ENCODE results near the gene NPLOC4. TPM values are rescaled to one million over a fixed set of nuclear protein-coding genes. Genes with fewer than 3 reads are reported as not detected.

The NPLOC4 gene
- polyA plus RNA-seq, 1 experiment: 108 TPM

DNA sequence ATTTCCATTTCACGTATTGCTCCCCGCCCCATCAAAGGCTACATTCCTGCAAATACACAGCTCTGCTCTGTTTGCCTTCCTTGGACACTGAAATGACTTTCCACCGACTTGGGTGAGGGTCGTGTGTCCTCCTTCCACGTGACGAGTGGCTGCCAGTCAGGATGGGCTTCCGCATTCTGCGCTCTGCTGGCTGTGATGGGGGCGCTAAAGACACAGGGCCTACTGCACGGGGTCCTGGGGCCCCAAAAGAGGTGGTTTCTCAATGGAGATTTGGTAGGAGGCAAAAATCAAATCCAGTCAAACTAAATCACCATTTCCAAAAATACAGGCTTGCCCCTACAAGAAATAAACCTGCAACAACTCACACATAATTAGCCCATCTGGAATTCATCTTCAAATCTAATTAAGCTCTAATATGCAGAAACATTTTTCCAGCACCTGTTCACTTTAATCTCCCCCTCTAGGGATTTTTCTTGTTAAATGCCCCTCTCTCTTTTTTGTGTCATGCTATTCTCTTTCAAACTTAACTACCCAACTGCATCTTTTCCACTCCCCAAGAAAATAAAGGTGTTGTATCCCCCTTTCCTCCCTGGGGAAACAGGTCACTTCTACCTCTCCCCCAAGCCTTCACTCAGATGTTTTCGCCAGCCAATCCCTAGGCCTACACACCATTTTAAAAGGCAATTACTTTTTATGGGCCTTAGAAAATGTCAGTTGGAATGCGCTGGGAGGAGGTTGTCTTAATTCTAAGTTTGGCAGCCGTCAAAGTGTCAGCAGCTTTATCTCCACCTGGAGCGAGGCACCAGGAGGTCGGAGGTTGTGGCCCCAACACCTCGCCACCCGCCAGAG, 62.9 kb downstream of the NPLOC4 start:
- POLR2A ChIA-PET: no interaction called here
- TF ChIP-seq, protein P1, sequence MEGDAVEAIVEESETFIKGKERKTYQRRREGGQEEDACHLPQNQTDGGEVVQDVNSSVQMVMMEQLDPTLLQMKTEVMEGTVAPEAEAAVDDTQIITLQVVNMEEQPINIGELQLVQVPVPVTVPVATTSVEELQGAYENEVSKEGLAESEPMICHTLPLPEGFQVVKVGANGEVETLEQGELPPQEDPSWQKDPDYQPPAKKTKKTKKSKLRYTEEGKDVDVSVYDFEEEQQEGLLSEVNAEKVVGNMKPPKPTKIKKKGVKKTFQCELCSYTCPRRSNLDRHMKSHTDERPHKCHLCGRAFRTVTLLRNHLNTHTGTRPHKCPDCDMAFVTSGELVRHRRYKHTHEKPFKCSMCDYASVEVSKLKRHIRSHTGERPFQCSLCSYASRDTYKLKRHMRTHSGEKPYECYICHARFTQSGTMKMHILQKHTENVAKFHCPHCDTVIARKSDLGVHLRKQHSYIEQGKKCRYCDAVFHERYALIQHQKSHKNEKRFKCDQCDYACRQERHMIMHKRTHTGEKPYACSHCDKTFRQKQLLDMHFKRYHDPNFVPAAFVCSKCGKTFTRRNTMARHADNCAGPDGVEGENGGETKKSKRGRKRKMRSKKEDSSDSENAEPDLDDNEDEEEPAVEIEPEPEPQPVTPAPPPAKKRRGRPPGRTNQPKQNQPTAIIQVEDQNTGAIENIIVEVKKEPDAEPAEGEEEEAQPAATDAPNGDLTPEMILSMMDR (IDR thresholded peaks at IDR 0.05; ENCODE audit: insufficient read depth, low read depth, low read length): no peak
- CTCF ChIA-PET: interaction anchor here (0.6 to 1.3 kb wide), 3 partner anchors 27 to 158 kb away, joined by 3 to 4 read pairs (median 3); no protein-coding TSS in a partner anchor
- Histone ChIP-seq H3K4me3 (ENCODE audit: low read depth, low read length) (no peak overlapping the region), H3K27me3 (ENCODE audit: control insufficient read depth, insufficient read depth, low read length) (no peaks in the 10 kb centered on the region), H3K36me3 (ENCODE audit: control insufficient read depth, insufficient read depth, low read length) (peaks cover 21% of the 10 kb centered on the region)
- no peak for DNase-seq (ENCODE audit: low read depth)

DNA sequence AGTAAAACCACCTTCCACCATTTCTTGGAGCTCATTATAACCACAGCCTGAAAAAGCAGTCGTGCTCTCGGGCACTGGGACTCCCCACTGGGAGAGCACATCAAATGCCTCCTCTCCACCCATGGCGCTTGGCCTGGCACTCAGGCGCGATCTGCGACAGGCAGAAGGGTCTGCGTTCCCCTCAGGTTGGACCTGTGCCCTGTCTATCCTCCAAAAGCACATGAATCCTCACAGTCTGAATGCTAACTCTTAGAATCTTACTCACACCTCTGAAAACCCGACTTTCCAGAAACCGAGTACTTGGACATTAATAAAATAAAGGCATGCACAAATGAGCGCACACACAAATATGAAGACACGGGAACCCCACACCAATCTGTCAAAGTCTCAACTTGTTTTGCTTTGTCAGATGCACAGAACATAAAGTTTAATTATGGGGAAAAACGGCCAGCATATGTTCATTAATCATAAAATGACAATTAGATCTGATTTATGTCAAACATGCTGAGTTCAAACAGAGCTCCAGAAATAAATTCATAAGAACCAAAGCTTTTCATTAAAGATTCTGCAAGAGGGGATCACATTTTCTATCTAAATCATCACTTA, 64.2 kb downstream of the NPLOC4 start:
- ChIA-PET CTCF (interaction anchor here (1.3 kb wide), 2 partner anchors 29 to 54 kb away, joined by 3 to 4 read pairs; no protein-coding TSS in a partner anchor), POLR2A (no interaction called here)
- TF ChIP-seq, protein P1 (IDR thresholded peaks at IDR 0.05; ENCODE audit: insufficient read depth, low read depth, low read length): no peak
- Histone ChIP-seq H3K27me3 (ENCODE audit: control insufficient read depth, insufficient read depth, low read length) (no peaks in the 10 kb centered on the region), H3K4me3 (ENCODE audit: low read depth, low read length) (no peak overlapping the region), H3K36me3 (ENCODE audit: control insufficient read depth, insufficient read depth, low read length) (peaks cover 23% of the 10 kb centered on the region)
- no peak for DNase-seq (ENCODE audit: low read depth)

DNA sequence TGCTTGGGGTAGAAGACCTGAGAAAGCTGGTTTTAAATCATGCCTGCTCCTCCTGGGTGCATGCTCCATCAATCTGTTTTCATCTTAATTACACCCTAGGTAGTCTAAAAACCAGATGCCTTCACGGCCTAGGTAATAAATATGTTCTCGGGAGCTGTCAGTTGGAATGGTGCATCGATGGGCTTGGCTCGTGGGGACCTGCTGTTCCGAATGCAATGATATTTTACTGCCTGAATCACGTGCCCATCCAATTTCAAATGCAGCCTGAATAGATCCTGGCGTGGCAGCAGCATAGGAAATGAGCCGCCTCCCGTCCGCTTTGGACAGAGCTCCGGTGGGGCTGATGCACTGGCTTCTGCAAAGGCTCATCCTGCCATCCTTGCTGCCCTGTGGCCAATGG, 65.9 kb downstream of the NPLOC4 start:
- TF ChIP-seq, protein P1 (IDR thresholded peaks at IDR 0.05; ENCODE audit: insufficient read depth, low read depth, low read length): no peak
- H3K27me3 ChIP-seq (ENCODE audit: control insufficient read depth, insufficient read depth, low read length): no peaks in the 10 kb centered on the region
- no peak for DNase-seq (ENCODE audit: low read depth)
- no peak overlapping the region for H3K4me3 ChIP-seq (ENCODE audit: low read depth, low read length)
- peaks cover 23% of the 10 kb centered on the region for H3K36me3 ChIP-seq (ENCODE audit: control insufficient read depth, insufficient read depth, low read length)
- POLR2A ChIA-PET: no interaction called here
- CTCF ChIA-PET: no interaction called here

DNA sequence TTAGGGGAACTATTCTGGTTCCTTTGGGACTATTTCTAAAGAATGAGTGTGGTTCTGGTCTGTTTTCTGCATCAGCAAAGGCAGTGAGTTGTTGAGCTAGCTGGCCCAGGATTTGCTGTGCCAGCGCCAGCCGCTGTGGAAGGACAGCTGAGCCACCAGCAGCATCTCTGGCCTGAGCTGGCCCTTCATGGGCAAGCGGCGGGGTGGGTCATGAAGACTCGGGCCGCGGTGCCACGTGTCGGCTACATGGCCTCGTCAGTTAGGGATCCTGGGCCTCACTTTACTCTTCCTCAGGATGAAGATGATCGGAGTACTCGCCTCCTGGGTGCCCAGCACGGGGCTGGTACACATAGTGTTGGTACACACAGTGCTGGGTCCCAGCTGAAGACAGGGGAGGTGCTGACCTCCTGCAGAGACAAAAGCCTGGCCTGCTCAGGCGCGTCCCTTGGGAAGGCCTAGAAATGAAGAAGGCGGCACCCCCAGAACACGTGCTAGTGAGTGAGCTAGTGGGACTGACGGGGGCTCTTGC, 66.9 kb downstream of the NPLOC4 start:
- DNase-seq (ENCODE audit: low read depth): no peak
- POLR2A ChIA-PET: no interaction called here
- Histone ChIP-seq H3K4me3 (ENCODE audit: low read depth, low read length) (no peak overlapping the region), H3K36me3 (ENCODE audit: control insufficient read depth, insufficient read depth, low read length) (peaks cover 19% of the 10 kb centered on the region), H3K27me3 (ENCODE audit: control insufficient read depth, insufficient read depth, low read length) (no peaks in the 10 kb centered on the region)
- CTCF ChIA-PET: interaction anchor here (2.0 kb wide), 1 partner anchor 31 kb away, joined by 7 read pairs; no protein-coding TSS in a partner anchor
- TF ChIP-seq, protein P1 (IDR thresholded peaks at IDR 0.05; ENCODE audit: insufficient read depth, low read depth, low read length): no peak

DNA sequence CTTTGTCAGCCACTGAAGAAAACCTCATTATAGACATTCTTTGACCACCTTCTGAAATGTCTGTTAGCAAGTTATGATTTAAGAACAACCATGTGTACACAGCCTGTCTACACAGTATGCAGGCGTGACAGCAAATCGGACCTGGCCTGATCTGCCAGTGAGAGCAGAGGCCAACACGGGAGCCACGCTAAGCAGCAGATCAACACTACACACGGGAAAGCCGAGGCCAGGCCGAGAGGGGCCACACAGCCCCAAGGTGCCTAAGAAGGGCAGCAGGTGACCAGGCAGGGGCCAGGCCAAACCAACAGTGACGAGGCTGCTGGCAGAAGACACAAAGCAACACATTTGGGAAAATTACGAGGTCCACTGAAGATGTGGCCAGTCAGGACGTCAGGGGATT, 68.5 kb downstream of the NPLOC4 start:
- POLR2A ChIA-PET: no interaction called here
- TF ChIP-seq, protein P1 (IDR thresholded peaks at IDR 0.05; ENCODE audit: insufficient read depth, low read depth, low read length): no peak
- Histone ChIP-seq H3K27me3 (ENCODE audit: control insufficient read depth, insufficient read depth, low read length) (no peaks in the 10 kb centered on the region), H3K36me3 (ENCODE audit: control insufficient read depth, insufficient read depth, low read length) (peaks cover 19% of the 10 kb centered on the region), H3K4me3 (ENCODE audit: low read depth, low read length) (no peak overlapping the region)
- CTCF ChIA-PET: interaction anchor here (0.6 to 2.0 kb wide), 2 partner anchors 10 to 33 kb away, joined by 3 to 7 read pairs; no protein-coding TSS in a partner anchor
- DNase-seq (ENCODE audit: low read depth): no peak
